ENCODE measurements around the gene KRTAP22-1.

The KRTAP22-1 gene

GRCh38 chr21:30600787-30601186, at the start of gene KRTAP22-1:
TSS of gene KRTAP22-1 (plus strand) at chr21:30601087.
- DNase-seq: no peak

GRCh38 chr21:30552782-30553181, 48.1 kb upstream of the KRTAP22-1 start:
- no peak for DNase-seq

GRCh38 chr21:30555095-30555494, 45.8 kb upstream of the KRTAP22-1 start:
- DNase-seq: no peak

- no peak for DNase-seq
Measured at GRCh38 chr21:30561264-30561895, 39.5 kb upstream of the KRTAP22-1 start, which contains the start of gene KRTAP19-7. TSS of gene KRTAP19-7 (minus strand) at chr21:30561314. CDS start at chr21:30561289, 25 bp downstream.

- no peak for DNase-seq
Measured at GRCh38 chr21:30561957-30562356, 38.9 kb upstream of the KRTAP22-1 start.

- DNase-seq: no peak
Measured at GRCh38 chr21:30563072-30563471, 37.8 kb upstream of the KRTAP22-1 start.

GRCh38 chr21:30563630-30564029, 37.3 kb upstream of the KRTAP22-1 start:
- no peak for DNase-seq

- no peak for DNase-seq
Measured at GRCh38 chr21:30567617-30568016, 33.3 kb upstream of the KRTAP22-1 start.

GRCh38 chr21:30577766-30578165, 23.1 kb upstream of the KRTAP22-1 start:
- DNase-seq: no peak

GRCh38 chr21:30579346-30579745, 21.5 kb upstream of the KRTAP22-1 start:
- no peak for DNase-seq

GRCh38 chr21:30580132-30580531, 20.8 kb upstream of the KRTAP22-1 start:
- DNase-seq: no peak

- no peak for DNase-seq
Measured at GRCh38 chr21:30582870-30583269, 18.0 kb upstream of the KRTAP22-1 start.

- DNase-seq: no peak
Measured at GRCh38 chr21:30590297-30590696, 10.6 kb upstream of the KRTAP22-1 start, which contains the start of gene KRTAP22-2. TSS of gene KRTAP22-2 (minus strand) at chr21:30590397.

GRCh38 chr21:30592140-30592539, 8.7 kb upstream of the KRTAP22-1 start, which contains the start of gene KRTAP6-3:
TSS of gene KRTAP6-3 (plus strand) at chr21:30592440. CDS start at chr21:30592446, 6 bp downstream.
- DNase-seq: no peak

- DNase-seq: no peak
Measured at GRCh38 chr21:30598802-30599201, 2.1 kb upstream of the KRTAP22-1 start, which contains the start of gene KRTAP6-2. TSS of gene KRTAP6-2 (minus strand) at chr21:30598902. CDS start at chr21:30598874, 28 bp downstream.

GRCh38 chr21:30605968-30606367, 5.1 kb downstream of the KRTAP22-1 start:
- DNase-seq: no peak

GRCh38 chr21:30612132-30612531, 11.2 kb downstream of the KRTAP22-1 start:
- no peak for DNase-seq

GRCh38 chr21:30613836-30614235, 12.9 kb downstream of the KRTAP22-1 start, which contains the start of gene KRTAP6-1:
TSS of gene KRTAP6-1 (minus strand) at chr21:30613930. CDS start at chr21:30613904, 26 bp downstream.
- no peak for DNase-seq

- DNase-seq: no peak
Measured at GRCh38 chr21:30615199-30615598, 14.3 kb downstream of the KRTAP22-1 start.

GRCh38 chr21:30616125-30616524, 15.2 kb downstream of the KRTAP22-1 start, which contains the start of gene KRTAP20-1:
TSS of gene KRTAP20-1 (plus strand) at chr21:30616425. CDS start at chr21:30616455, 30 bp downstream.
- no peak for DNase-seq

- DNase-seq: no peak
Measured at GRCh38 chr21:30620080-30620479, 19.2 kb downstream of the KRTAP22-1 start.

GRCh38 chr21:30620522-30620921, 19.6 kb downstream of the KRTAP22-1 start, which contains the start of gene KRTAP20-4:
TSS of gene KRTAP20-4 (plus strand) at chr21:30620627.
- DNase-seq: no peak

- DNase-seq: no peak
Measured at GRCh38 chr21:30623362-30623761, 22.5 kb downstream of the KRTAP22-1 start.

- no peak for DNase-seq
Measured at GRCh38 chr21:30625449-30626165, 24.7 kb downstream of the KRTAP22-1 start.
